BJ (cell line): ENCODE results near the gene ITGA1. TPM values are rescaled to one million over a fixed set of nuclear protein-coding genes. Genes with fewer than 3 reads are reported as not detected.
"Not testable (repeated sequence)": the region's sequence is repeated elsewhere in the genome, so short reads cannot be mapped to it uniquely, and the experiment has no call there.

Source experiments
- CTCF ChIA-PET: fragments of 350-600 bp; formaldehyde crosslinking; extraction: SDS; loops from one replicate; lab custom pipeline; 2021; ENCODE audit warnings: antibody characterized with exemption, inconsistent platforms; lab: Yijun Ruan, JAX
- POLR2A ChIA-PET: fragments of 300-600 bp; sonication (Branson Sonifier 250); formaldehyde crosslinking; extraction: SDS; loops from one replicate; lab custom pipeline; 2021; ENCODE audit warnings: antibody characterized with exemption; lab: Charles Lee
- DNase-seq: peaks from one replicate; pipeline ENCODE4 v3.0.0-alpha.2; 2011; ENCODE audit warnings: low read depth
- H3K27me3 ChIP-seq: 2 replicates; pipeline ENCODE4 v1.6.0; 2011; ENCODE audit warnings: low read length; ENCODE audit not compliant: control insufficient read depth, insufficient read depth
- H3K36me3 ChIP-seq: 2 replicates; pipeline ENCODE4 v1.5.1; 2011; ENCODE audit warnings: low read length; ENCODE audit not compliant: control insufficient read depth, insufficient read depth
- H3K4me3 ChIP-seq: 2 replicates; pipeline ENCODE4 v1.5.1; 2011; ENCODE audit warnings: low read depth, mild to moderate bottlenecking, control low read depth, low read length
- CTCF ChIP-seq: IDR thresholded peaks from 2 replicates; pipeline ENCODE4 v1.5.1; 2011; ENCODE audit warnings: low read depth, mild to moderate bottlenecking, control low read depth, inconsistent platforms, low read length, moderate library complexity; ENCODE audit not compliant: insufficient read depth
- polyA plus RNA-seq: library from polyadenylated mRNA; depleted of rRNA; stranded (reverse); fragments of >200 nt; gene quantifications from 2 replicates; pipeline ENCODE4 v1.2.3, GENCODE V29; 2011

ITGA1 gene
- polyA plus RNA-seq, 1 experiment: 35.2 TPM

- Histone ChIP-seq H3K27me3 (no peaks in the 10 kb centered on the region), H3K4me3 (no peak overlapping the region), H3K36me3 (no peaks in the 10 kb centered on the region)
- ChIA-PET CTCF (no interaction called here), POLR2A (no interaction called here)
- peak; percentile 16 for DNase-seq
- TF ChIP-seq CTCF: no peak
Observed at GRCh38 chr5:52743970-52744369, 43.7 kb upstream of the ITGA1 start.

- H3K27me3 ChIP-seq, POLR2A ChIA-PET, CTCF ChIA-PET, H3K36me3 ChIP-seq, H3K4me3 ChIP-seq, DNase-seq: not testable (repeated sequence)
Observed at GRCh38 chr5:52744867-52745458, 42.8 kb upstream of the ITGA1 start.

GRCh38 chr5:52746539-52746938 is 41.2 kb upstream of the ITGA1 start:
- TF ChIP-seq CTCF: no peak
- H3K27me3 ChIP-seq: no peaks in the 10 kb centered on the region
- H3K4me3 ChIP-seq: no peak overlapping the region
- ChIA-PET POLR2A (no interaction called here), CTCF (no interaction called here)
- no peak for DNase-seq
- H3K36me3 ChIP-seq: no peaks in the 10 kb centered on the region

GRCh38 chr5:52748590-52748989 is 39.1 kb upstream of the ITGA1 start:
- POLR2A ChIA-PET: no interaction called here
- Histone ChIP-seq H3K36me3 (no peaks in the 10 kb centered on the region), H3K4me3 (no peak overlapping the region), H3K27me3 (no peaks in the 10 kb centered on the region; the same call in 1 of the 2 replicates)
- CTCF ChIA-PET: no interaction called here
- DNase-seq: no peak
- no peak for TF ChIP-seq CTCF

- no peak for TF ChIP-seq CTCF
- DNase-seq: no peak
- ChIA-PET CTCF (interaction anchor here (0.9 kb wide), 1 partner anchor 95 kb away, joined by 3 read pairs; no protein-coding TSS in a partner anchor), POLR2A (no interaction called here)
- Histone ChIP-seq H3K36me3 (no peaks in the 10 kb centered on the region), H3K27me3 (no peaks in the 10 kb centered on the region; the same call in 1 of the 2 replicates), H3K4me3 (no peak overlapping the region)
Observed at GRCh38 chr5:52749666-52750065, 38.0 kb upstream of the ITGA1 start.

GRCh38 chr5:52751137-52751536 is 36.6 kb upstream of the ITGA1 start:
- DNase-seq: no peak
- ChIA-PET CTCF (no interaction called here), POLR2A (no interaction called here)
- Histone ChIP-seq H3K4me3 (no peak overlapping the region), H3K27me3 (no peaks in the 10 kb centered on the region; the same call in 1 of the 2 replicates), H3K36me3 (no peaks in the 10 kb centered on the region)
- TF ChIP-seq CTCF: no peak
